Neural cell (in vitro differentiated cells): ENCODE results near the gene STPG4. TPM values are rescaled to one million over a fixed set of nuclear protein-coding genes. Genes with fewer than 3 reads are reported as not detected.

Experiments
- H2AFZ ChIP-seq: fragments of 200-600, 300-800 bp; sonication (generic), shearing (Covaris generic); 2 replicates; pipeline ENCODE4 v1.6.0; 2014; ENCODE audit warnings: low read depth, mild to moderate bottlenecking, antibody characterized with exemption, low read length, moderate library complexity
- H3F3A ChIP-seq: fragments of 200-600 bp; shearing (Covaris generic); 2 replicates; pipeline ENCODE4 v1.6.1; 2016; ENCODE audit warnings: mild to moderate bottlenecking, moderate library complexity, mixed read lengths, antibody characterized with exemption, low read length; ENCODE audit not compliant: insufficient read depth, poor library complexity, severe bottlenecking
- H3K27ac ChIP-seq: fragments of 200-600, 300-800 bp; sonication (generic), shearing (Covaris generic); 2 replicates; pipeline ENCODE4 v1.5.1; 2014; ENCODE audit warnings: mild to moderate bottlenecking, low read length, moderate library complexity
- H3K27me3 ChIP-seq: fragments of 300-800, 200-600 bp; sonication (generic), shearing (Covaris generic); 2 replicates; pipeline ENCODE4 v1.6.0; 2014; ENCODE audit warnings: mild to moderate bottlenecking, low read depth, low read length, moderate library complexity; ENCODE audit not compliant: insufficient read depth
- H3K36me3 ChIP-seq: fragments of 300-800, 200-600 bp; sonication (generic), shearing (Covaris generic); 2 replicates; pipeline ENCODE4 v1.5.1; 2014; ENCODE audit warnings: mild to moderate bottlenecking, antibody characterized with exemption, low read length, moderate library complexity; ENCODE audit not compliant: insufficient read depth
- H3K4me2 ChIP-seq: fragments of 300-800, 200-600 bp; sonication (generic), shearing (Covaris generic); 2 replicates; pipeline ENCODE4 v1.6.0; 2014; ENCODE audit warnings: mild to moderate bottlenecking, low read length
- H3K4me3 ChIP-seq: fragments of 300-800, 200-600 bp; sonication (generic), shearing (Covaris generic); 2 replicates; pipeline ENCODE4 v1.5.1; 2014; ENCODE audit warnings: mild to moderate bottlenecking, low read length, moderate library complexity
- H3K79me2 ChIP-seq: fragments of 200-600 bp; shearing (Covaris generic); replicated peaks from 2 replicates; pipeline ENCODE4 v1.6.0; 2014; ENCODE audit warnings: mild to moderate bottlenecking, low read length, moderate library complexity; ENCODE audit not compliant: insufficient read depth
- H3K9ac ChIP-seq: fragments of 300-800, 200-600 bp; sonication (generic), shearing (Covaris generic); 2 replicates; pipeline ENCODE4 v1.6.1; 2016; ENCODE audit warnings: mild to moderate bottlenecking, low read length, mixed read lengths
- H3K9me2 ChIP-seq: fragments of 200-600 bp; shearing (Covaris generic); 2 replicates; pipeline ENCODE4 v1.6.1; 2016; ENCODE audit warnings: mild to moderate bottlenecking, low read length, mixed read lengths; ENCODE audit not compliant: insufficient read depth
- H3K9me3 ChIP-seq: fragments of 200-600, 300-800 bp; sonication (generic), shearing (Covaris generic); 2 replicates; pipeline ENCODE4 v1.6.1; 2016; ENCODE audit warnings: mild to moderate bottlenecking, mixed run types, low read length, moderate library complexity, mixed read lengths
- H4K20me1 ChIP-seq: fragments of 200-600 bp; shearing (Covaris generic); 2 replicates; pipeline ENCODE4 v1.6.1; 2016; ENCODE audit warnings: mild to moderate bottlenecking, mixed run types; ENCODE audit not compliant: insufficient read depth
- EP300 ChIP-seq: fragments of 450-650 bp; conservative IDR thresholded peaks from 2 replicates; pipeline ENCODE4 v1.6.1; 2014; ENCODE audit warnings: antibody characterized with exemption, mild to moderate bottlenecking, moderate library complexity; ENCODE audit not compliant: poor library complexity, severe bottlenecking
- EZH2 ChIP-seq: fragments of 200-600, 300-800 bp; shearing (Covaris generic), sonication (generic); IDR thresholded peaks from 2 replicates; pipeline ENCODE4 v1.6.1; 2014; ENCODE audit warnings: antibody characterized with exemption, low read length, borderline replicate concordance, mild to moderate bottlenecking; ENCODE audit not compliant: insufficient read depth, poor library complexity, severe bottlenecking
- MXI1 ChIP-seq: fragments of 450-650 bp; conservative IDR thresholded peaks from 2 replicates; pipeline ENCODE4 v1.6.1; 2014; ENCODE audit warnings: antibody characterized with exemption, mild to moderate bottlenecking; ENCODE audit not compliant: poor library complexity, severe bottlenecking
- POLR2AphosphoS5 ChIP-seq: IDR thresholded peaks from 2 replicates; pipeline ENCODE4 v1.6.1; 2012
- RAD21 ChIP-seq: fragments of 450-650 bp; conservative IDR thresholded peaks from 2 replicates; pipeline ENCODE4 v1.6.1; 2014; ENCODE audit warnings: antibody characterized with exemption, mild to moderate bottlenecking, moderate library complexity
- SMC3 ChIP-seq: fragments of 450-650 bp; conservative IDR thresholded peaks from 2 replicates; pipeline ENCODE4 v1.6.1; 2014; ENCODE audit warnings: antibody characterized with exemption, mild to moderate bottlenecking, moderate library complexity; ENCODE audit not compliant: poor library complexity
- TAF1 ChIP-seq: IDR thresholded peaks from 2 replicates; pipeline ENCODE4 v1.6.1; 2012; ENCODE audit warnings: low read depth
- polyA plus RNA-seq: library from polyadenylated mRNA; depleted of rRNA; stranded (reverse); fragments of >200 nt; gene quantifications from 2 replicates; pipeline ENCODE4 v1.2.3, GENCODE V29; 2014
- TF ChIP-seq, protein P1 (sequence below): fragments of 450-650 bp; IDR thresholded peaks from 2 replicates; pipeline ENCODE4 v1.5.1; 2014; ENCODE audit warnings: antibody characterized with exemption, mild to moderate bottlenecking, moderate library complexity; ENCODE audit not compliant: poor library complexity, severe bottlenecking
- TF ChIP-seq, protein P2 (sequence below): IDR thresholded peaks from 2 replicates; pipeline ENCODE4 v1.6.1; 2012; ENCODE audit warnings: borderline replicate concordance

The STPG4 gene
- polyA plus RNA-seq, 1 donor from 2014 or later = not detected

DNA sequence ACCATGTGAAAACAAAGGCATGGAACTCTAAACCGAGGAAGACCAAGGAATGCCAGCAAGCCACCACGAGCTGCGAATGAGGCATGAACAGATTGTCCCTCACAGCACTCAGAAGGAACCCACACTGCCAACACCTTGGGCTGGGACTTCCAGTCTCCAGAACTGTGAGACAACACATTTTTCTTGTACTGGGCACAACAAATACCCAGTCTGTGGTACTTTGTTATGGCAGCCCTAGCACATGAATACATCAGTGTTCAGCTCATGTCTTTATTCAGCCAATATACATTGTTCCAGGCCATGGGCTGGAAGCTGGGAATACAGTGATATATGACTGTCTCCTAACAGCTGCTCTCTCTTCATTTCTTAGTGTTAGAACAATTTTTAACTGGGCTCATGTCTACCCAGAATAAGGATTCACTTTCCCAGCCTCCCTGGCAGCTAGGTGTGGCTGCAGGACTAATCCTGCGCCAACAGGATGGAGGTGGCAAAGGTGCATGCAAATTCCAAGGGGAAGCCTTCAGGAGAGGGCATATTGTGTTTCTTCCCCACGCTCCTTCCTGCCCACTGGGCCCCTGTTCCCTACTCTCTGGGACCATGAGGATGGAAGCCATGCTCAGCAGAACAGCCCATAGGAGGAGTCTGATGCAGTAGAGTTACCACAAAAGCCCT, 59.6 kb downstream of the STPG4 start:
- TF ChIP-seq RAD21 (no peak), SMC3 (no peak), EP300 (no peak), POLR2AphosphoS5 (no peak), TAF1 (no peak), MXI1 (no peak), EZH2 (no peak)
- TF ChIP-seq, protein P1, sequence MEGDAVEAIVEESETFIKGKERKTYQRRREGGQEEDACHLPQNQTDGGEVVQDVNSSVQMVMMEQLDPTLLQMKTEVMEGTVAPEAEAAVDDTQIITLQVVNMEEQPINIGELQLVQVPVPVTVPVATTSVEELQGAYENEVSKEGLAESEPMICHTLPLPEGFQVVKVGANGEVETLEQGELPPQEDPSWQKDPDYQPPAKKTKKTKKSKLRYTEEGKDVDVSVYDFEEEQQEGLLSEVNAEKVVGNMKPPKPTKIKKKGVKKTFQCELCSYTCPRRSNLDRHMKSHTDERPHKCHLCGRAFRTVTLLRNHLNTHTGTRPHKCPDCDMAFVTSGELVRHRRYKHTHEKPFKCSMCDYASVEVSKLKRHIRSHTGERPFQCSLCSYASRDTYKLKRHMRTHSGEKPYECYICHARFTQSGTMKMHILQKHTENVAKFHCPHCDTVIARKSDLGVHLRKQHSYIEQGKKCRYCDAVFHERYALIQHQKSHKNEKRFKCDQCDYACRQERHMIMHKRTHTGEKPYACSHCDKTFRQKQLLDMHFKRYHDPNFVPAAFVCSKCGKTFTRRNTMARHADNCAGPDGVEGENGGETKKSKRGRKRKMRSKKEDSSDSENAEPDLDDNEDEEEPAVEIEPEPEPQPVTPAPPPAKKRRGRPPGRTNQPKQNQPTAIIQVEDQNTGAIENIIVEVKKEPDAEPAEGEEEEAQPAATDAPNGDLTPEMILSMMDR = no peak
- TF ChIP-seq, protein P2, sequence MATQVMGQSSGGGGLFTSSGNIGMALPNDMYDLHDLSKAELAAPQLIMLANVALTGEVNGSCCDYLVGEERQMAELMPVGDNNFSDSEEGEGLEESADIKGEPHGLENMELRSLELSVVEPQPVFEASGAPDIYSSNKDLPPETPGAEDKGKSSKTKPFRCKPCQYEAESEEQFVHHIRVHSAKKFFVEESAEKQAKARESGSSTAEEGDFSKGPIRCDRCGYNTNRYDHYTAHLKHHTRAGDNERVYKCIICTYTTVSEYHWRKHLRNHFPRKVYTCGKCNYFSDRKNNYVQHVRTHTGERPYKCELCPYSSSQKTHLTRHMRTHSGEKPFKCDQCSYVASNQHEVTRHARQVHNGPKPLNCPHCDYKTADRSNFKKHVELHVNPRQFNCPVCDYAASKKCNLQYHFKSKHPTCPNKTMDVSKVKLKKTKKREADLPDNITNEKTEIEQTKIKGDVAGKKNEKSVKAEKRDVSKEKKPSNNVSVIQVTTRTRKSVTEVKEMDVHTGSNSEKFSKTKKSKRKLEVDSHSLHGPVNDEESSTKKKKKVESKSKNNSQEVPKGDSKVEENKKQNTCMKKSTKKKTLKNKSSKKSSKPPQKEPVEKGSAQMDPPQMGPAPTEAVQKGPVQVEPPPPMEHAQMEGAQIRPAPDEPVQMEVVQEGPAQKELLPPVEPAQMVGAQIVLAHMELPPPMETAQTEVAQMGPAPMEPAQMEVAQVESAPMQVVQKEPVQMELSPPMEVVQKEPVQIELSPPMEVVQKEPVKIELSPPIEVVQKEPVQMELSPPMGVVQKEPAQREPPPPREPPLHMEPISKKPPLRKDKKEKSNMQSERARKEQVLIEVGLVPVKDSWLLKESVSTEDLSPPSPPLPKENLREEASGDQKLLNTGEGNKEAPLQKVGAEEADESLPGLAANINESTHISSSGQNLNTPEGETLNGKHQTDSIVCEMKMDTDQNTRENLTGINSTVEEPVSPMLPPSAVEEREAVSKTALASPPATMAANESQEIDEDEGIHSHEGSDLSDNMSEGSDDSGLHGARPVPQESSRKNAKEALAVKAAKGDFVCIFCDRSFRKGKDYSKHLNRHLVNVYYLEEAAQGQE = no peak
- H3K27me3 ChIP-seq = no peaks in the 10 kb centered on the region

DNA sequence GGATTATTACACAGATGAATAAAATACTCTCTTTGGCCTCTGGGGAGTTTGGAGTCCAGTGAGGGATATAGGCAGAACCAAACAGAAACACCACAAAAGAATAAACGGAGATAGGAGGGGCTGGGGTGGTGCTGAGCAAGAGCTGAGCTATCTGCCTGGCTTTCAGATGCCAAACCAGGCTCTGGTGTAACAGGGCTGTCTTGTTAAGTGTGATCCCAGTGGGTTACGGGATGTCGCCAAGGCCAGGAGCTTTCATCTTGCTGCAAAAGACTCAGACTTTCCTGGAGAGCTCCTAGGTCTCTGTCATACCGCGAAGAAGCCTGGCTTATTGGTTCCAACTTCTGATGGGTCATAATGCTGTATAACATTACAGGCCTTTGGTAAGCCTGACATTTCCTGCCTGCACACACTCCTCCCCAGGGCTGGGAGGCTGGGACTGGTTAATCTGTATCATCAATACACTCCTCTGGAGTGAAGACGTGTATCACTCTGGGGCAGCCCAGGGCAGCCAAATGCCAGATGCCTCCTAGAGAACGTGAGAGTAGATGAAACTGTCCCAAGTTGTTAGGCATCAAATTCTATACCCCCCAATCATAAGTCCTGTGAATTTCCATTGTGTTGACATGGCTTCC, 60.5 kb downstream of the STPG4 start:
- Histone ChIP-seq H3K27ac (no peak overlapping the region), H4K20me1 (no peaks in the 10 kb centered on the region), H3F3A (no peaks in the 10 kb centered on the region), H3K79me2 (no peaks in the 10 kb centered on the region), H3K9ac (no peak overlapping the region), H2AFZ (no peak overlapping the region), H3K36me3 (no peaks in the 10 kb centered on the region), H3K9me2 (no peaks in the 10 kb centered on the region), H3K27me3 (no peaks in the 10 kb centered on the region), H3K4me3 (no peak overlapping the region), H3K4me2 (no peak overlapping the region), H3K9me3 (no peaks in the 10 kb centered on the region)
- TF ChIP-seq EZH2 = no peak
- no peak for TF ChIP-seq MXI1
- no peak for TF ChIP-seq SMC3
- TF ChIP-seq POLR2AphosphoS5 = no peak
- TF ChIP-seq, protein P2 = no peak
- TF ChIP-seq TAF1 = no peak
- TF ChIP-seq RAD21 = no peak
- TF ChIP-seq, protein P1 = no peak
- no peak for TF ChIP-seq EP300

More for the DNA sequence above, 59.6 kb downstream of the STPG4 start:
- Histone ChIP-seq H4K20me1 (no peaks in the 10 kb centered on the region), H3K27ac (no peak overlapping the region), H3K4me3 (no peak overlapping the region), H2AFZ (no peak overlapping the region), H3K36me3 (no peaks in the 10 kb centered on the region), H3F3A (no peaks in the 10 kb centered on the region), H3K9me2 (no peaks in the 10 kb centered on the region), H3K4me2 (no peak overlapping the region), H3K9ac (no peak overlapping the region), H3K79me2 (no peaks in the 10 kb centered on the region), H3K9me3 (no peaks in the 10 kb centered on the region)
